Peyer's patch (tissue), 4 donors: ENCODE data around the gene B4GALNT4.

ENCODE experiments used
- POLR2A ChIP-seq, 2 donors: fragments of 450-650 bp; IDR thresholded peaks; one replicate each; pipeline ENCODE4 v1.5.1; 2017; ENCODE audit warnings: antibody characterized with exemption in 2 of 2, mild to moderate bottlenecking in 2 of 2, moderate library complexity in 2 of 2
- TF ChIP-seq, protein P1 (sequence below), 6 experiments: fragments of 450-650 bp in 4 of 6; fragments of 200-600 bp in 2 of 6; sonication (generic) in 1 of 6; IDR thresholded peaks; one replicate each; pipeline ENCODE4 v1.5.1; 2017 to 2019; ENCODE audit warnings: antibody characterized with exemption in 6 of 6, mild to moderate bottlenecking in 3 of 6, moderate library complexity in 1 of 6

DNA sequence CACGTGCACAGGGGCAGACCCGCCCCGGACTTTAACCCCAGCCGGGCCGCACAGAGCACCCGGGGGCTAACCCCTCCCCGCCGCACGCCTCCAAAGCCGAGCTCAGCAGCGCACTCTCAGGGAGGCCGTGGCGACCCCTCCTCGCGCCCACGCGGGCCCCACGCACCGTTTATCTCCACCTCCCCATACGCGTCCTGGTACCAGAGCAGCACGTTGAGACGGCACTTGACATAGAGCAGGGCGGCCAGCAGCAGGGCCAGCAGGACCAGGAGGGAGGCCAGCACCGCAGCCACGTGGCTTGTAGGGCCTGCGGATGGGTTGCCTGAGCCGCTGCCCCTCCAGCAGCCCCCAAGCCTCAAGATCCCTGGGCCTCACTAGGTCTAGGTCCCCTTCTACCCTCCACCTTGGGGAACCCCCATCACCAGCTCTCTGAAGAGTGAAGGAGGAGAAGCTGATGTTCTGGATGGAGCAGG, 38.4 kb downstream of the B4GALNT4 start:
- TF ChIP-seq, protein P1, sequence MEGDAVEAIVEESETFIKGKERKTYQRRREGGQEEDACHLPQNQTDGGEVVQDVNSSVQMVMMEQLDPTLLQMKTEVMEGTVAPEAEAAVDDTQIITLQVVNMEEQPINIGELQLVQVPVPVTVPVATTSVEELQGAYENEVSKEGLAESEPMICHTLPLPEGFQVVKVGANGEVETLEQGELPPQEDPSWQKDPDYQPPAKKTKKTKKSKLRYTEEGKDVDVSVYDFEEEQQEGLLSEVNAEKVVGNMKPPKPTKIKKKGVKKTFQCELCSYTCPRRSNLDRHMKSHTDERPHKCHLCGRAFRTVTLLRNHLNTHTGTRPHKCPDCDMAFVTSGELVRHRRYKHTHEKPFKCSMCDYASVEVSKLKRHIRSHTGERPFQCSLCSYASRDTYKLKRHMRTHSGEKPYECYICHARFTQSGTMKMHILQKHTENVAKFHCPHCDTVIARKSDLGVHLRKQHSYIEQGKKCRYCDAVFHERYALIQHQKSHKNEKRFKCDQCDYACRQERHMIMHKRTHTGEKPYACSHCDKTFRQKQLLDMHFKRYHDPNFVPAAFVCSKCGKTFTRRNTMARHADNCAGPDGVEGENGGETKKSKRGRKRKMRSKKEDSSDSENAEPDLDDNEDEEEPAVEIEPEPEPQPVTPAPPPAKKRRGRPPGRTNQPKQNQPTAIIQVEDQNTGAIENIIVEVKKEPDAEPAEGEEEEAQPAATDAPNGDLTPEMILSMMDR (IDR thresholded peaks at IDR 0.05) = no peak
- no peak for TF ChIP-seq POLR2A (IDR thresholded peaks at IDR 0.05)
